ENCODE results near the gene THSD4. TPM values are rescaled to one million over a fixed set of nuclear protein-coding genes. Genes with fewer than 3 reads are reported as not detected.

THSD4 gene
- total RNA-seq, 4 donors from 2014 or later, result 23.0 to 68.5 (median 48.6) TPM

GRCh38 chr15:71220828-71221227 is 105.6 kb downstream of the THSD4 start:
- H3K9me3 ChIP-seq, result no peaks in the 10 kb centered on the region
- intact Hi-C loops (cut with DNase I), result no loop called here
- peaks cover 21 to 28% of the 10 kb centered on the region in 2 donors for H3K4me1 ChIP-seq
- H3K4me3 ChIP-seq (replicated peaks in 1 of 3), result no peak overlapping the region
- TF ChIP-seq, protein P1, sequence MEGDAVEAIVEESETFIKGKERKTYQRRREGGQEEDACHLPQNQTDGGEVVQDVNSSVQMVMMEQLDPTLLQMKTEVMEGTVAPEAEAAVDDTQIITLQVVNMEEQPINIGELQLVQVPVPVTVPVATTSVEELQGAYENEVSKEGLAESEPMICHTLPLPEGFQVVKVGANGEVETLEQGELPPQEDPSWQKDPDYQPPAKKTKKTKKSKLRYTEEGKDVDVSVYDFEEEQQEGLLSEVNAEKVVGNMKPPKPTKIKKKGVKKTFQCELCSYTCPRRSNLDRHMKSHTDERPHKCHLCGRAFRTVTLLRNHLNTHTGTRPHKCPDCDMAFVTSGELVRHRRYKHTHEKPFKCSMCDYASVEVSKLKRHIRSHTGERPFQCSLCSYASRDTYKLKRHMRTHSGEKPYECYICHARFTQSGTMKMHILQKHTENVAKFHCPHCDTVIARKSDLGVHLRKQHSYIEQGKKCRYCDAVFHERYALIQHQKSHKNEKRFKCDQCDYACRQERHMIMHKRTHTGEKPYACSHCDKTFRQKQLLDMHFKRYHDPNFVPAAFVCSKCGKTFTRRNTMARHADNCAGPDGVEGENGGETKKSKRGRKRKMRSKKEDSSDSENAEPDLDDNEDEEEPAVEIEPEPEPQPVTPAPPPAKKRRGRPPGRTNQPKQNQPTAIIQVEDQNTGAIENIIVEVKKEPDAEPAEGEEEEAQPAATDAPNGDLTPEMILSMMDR (IDR thresholded peaks at IDR 0.05), result no peak
- 98% methylated on average over 3 of the region's 3 CpGs for WGBS, 2 donors
- H3K27me3 ChIP-seq, result no peaks in the 10 kb centered on the region
- H3K36me3 ChIP-seq, result no peaks in the 10 kb centered on the region
- DNase-seq, result no peak
- no peak overlapping the region for H3K27ac ChIP-seq

- intact Hi-C loops (cut with DNase I), result no loop called here
- Histone ChIP-seq H3K36me3 (no peaks in the 10 kb centered on the region), H3K4me1 (peaks cover 24 to 28% of the 10 kb centered on the region in 2 donors), H3K27ac (no peak overlapping the region), H3K9me3 (no peaks in the 10 kb centered on the region), H3K4me3 (replicated peaks in 1 of 3) (no peak overlapping the region), H3K27me3 (no peaks in the 10 kb centered on the region)
- WGBS, 2 donors, result 94 to 97% methylated on average over 2 of the region's 2 CpGs
- TF ChIP-seq, protein P1 (IDR thresholded peaks at IDR 0.05), result no peak
- no peak for TF ChIP-seq POLR2A (IDR thresholded peaks at IDR 0.05)
- DNase-seq, result no peak
These were observed 106.1 kb downstream of the THSD4 start for GRCh38 chr15:71221417-71221816.

DNA sequence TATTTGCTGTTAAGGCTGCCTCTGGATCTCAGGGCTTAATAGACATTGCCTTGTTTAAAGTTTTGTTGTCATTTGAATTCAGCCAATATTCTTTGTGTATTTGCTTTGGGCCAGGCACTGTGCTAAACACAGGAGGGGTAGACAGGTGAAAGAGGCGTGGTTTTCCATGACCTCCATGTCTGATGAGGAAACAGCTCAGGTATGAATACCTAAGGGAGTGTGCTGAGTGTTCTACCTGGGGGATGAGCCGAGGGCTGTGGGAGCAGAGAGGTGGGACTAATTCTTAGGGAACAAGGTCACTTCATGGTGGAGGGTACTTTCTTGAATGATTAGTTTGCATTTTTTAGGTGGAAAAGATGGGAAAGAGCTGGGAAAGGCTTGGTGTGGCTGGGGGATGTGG is 108.2 kb downstream of the THSD4 start:
- 90 to 94% methylated on average over 2 of the region's 2 CpGs for WGBS, 2 donors
- H3K36me3 ChIP-seq, result no peaks in the 10 kb centered on the region
- no peak overlapping the region for H3K4me3 ChIP-seq (replicated peaks in 1 of 3)
- H3K9me3 ChIP-seq, result no peaks in the 10 kb centered on the region
- peaks cover 33 to 38% of the 10 kb centered on the region in 2 donors for H3K4me1 ChIP-seq
- no peak overlapping the region for H3K27ac ChIP-seq
- DNase-seq, result no peak
- TF ChIP-seq, protein P1 (IDR thresholded peaks at IDR 0.05), result no peak
- no peak for TF ChIP-seq POLR2A (IDR thresholded peaks at IDR 0.05)
- H3K27me3 ChIP-seq, result no peaks in the 10 kb centered on the region
- intact Hi-C loops (cut with DNase I), result no loop called here

DNA sequence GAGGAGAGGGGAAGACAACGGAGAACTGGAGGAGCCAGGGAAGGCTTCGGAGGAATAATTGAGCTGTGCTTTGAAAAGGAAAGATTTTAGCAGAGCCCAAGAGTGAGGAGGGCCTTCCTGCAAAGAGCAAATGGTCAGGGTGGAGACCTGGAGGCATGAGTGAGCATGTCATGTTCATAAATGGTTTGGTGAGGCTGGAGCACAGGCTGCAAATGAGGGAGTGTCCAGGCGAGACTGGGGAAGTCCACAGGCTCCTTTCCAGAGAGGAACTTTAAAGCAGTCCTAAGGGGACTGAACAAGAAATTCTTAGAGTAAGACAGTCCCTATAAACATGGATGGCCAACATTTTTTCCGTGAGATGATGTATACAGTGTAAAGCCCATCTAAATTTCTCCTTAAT is 108.8 kb downstream of the THSD4 start:
- Histone ChIP-seq H3K27ac (no peak overlapping the region), H3K4me1 (peaks cover 33% of the 10 kb centered on the region in 2 donors), H3K36me3 (no peaks in the 10 kb centered on the region), H3K9me3 (no peaks in the 10 kb centered on the region), H3K4me3 (replicated peaks in 1 of 3) (no peak overlapping the region), H3K27me3 (no peaks in the 10 kb centered on the region)
- no peak for DNase-seq
- intact Hi-C loops (cut with DNase I), result no loop called here
- 88 to 97% methylated on average over 4 of the region's 4 CpGs for WGBS, 2 donors
- TF ChIP-seq POLR2A (IDR thresholded peaks at IDR 0.05), result no peak
- TF ChIP-seq, protein P1 (IDR thresholded peaks at IDR 0.05), result no peak

- intact Hi-C loops (cut with DNase I), result no loop called here
- Histone ChIP-seq H3K4me3 (replicated peaks in 1 of 3) (no peak overlapping the region), H3K27ac (peak overlapping the region in 1 of 3 donors; percentile 52), H3K9me3 (no peaks in the 10 kb centered on the region), H3K4me1 (peaks cover 20 to 24% of the 10 kb centered on the region in 2 donors), H3K27me3 (no peaks in the 10 kb centered on the region), H3K36me3 (no peaks in the 10 kb centered on the region)
- no peak for DNase-seq
- 84 to 90% methylated on average over 2 of the region's 2 CpGs for WGBS, 2 donors
- TF ChIP-seq POLR2A (IDR thresholded peaks at IDR 0.05), result no peak
- TF ChIP-seq, protein P1 (IDR thresholded peaks at IDR 0.05), result no peak
These were observed 110.6 kb downstream of the THSD4 start for GRCh38 chr15:71225851-71226250.

All from thyroid gland (tissue), 4 donors.